Fibroblast of mammary gland (primary cell): Measurements from ENCODE around the gene AJM1.
A peak's percentile ranks its signal among the peaks of the same experiment; 100 is the strongest.

Source experiments
- DNase-seq: peaks from one replicate; pipeline ENCODE4 v3.0.0-alpha.2; 2010; ENCODE audit warnings: low read depth
- H3K4me3 ChIP-seq: 2 replicates; pipeline ENCODE4 v1.5.1; 2011; ENCODE audit warnings: low read depth, mild to moderate bottlenecking, low read length, moderate library complexity; ENCODE audit not compliant: control insufficient read depth
- CTCF ChIP-seq: conservative IDR thresholded peaks from 2 replicates; pipeline ENCODE4 v1.5.1; 2011; ENCODE audit warnings: low read depth, low read length, inconsistent platforms; ENCODE audit not compliant: control insufficient read depth, insufficient read depth

Gene AJM1

GRCh38 chr9:136808806-136809158, 33.5 kb upstream of the AJM1 start:
- TF ChIP-seq CTCF, result no peak
- DNase-seq, result peak; percentile 34
- peak overlapping the region; percentile 71 for H3K4me3 ChIP-seq

- TF ChIP-seq CTCF, result no peak
- no peak overlapping the region for H3K4me3 ChIP-seq
- DNase-seq, result no peak
Observed at GRCh38 chr9:136814725-136815421, 27.4 kb upstream of the AJM1 start.

- no peak for TF ChIP-seq CTCF
- no peak for DNase-seq
- H3K4me3 ChIP-seq, result no peak overlapping the region
Observed at GRCh38 chr9:136815422-136815782, 26.9 kb upstream of the AJM1 start.

- H3K4me3 ChIP-seq, result peak overlapping the region; percentile 16
- DNase-seq, result peak; percentile 20
- no peak for TF ChIP-seq CTCF
Observed at GRCh38 chr9:136820971-136821825, 21.1 kb upstream of the AJM1 start.

- no peak for DNase-seq
- no peak for TF ChIP-seq CTCF
- H3K4me3 ChIP-seq, result no peak overlapping the region
Observed at GRCh38 chr9:136821826-136822544, 20.3 kb upstream of the AJM1 start.

- no peak overlapping the region for H3K4me3 ChIP-seq
- TF ChIP-seq CTCF, result no peak
- no peak for DNase-seq
Observed at GRCh38 chr9:136823136-136824046, 18.9 kb upstream of the AJM1 start.
